ENCODE results near the gene ANK3. TPM values are rescaled to one million over a fixed set of nuclear protein-coding genes. Genes with fewer than 3 reads are reported as not detected.

The ANK3 gene
- total and polyA plus RNA-seq, 2 donors from 2014 or later, result 38.2 to 214 TPM

- H3K4me3 ChIP-seq (ENCODE audit: low read length in 3 of 3), result no peak overlapping the region
- H3K9ac ChIP-seq (ENCODE audit: low read length in 3 of 3), result no peak overlapping the region
- no peaks in the 10 kb centered on the region for H3K36me3 ChIP-seq (ENCODE audit: control insufficient read depth in 2 of 3, insufficient read depth in 3 of 3, low read length in 3 of 3)
- H3K9me3 ChIP-seq (ENCODE audit: control insufficient read depth in 2 of 3, insufficient read depth in 1 of 3, low read length in 3 of 3), result no peaks in the 10 kb centered on the region
- no peaks in the 10 kb centered on the region for H3K27me3 ChIP-seq (ENCODE audit: control insufficient read depth, insufficient read depth, low read length)
- H3K4me1 ChIP-seq (ENCODE audit: control insufficient read depth in 2 of 3, insufficient read depth in 2 of 3, low read depth in 1 of 3, low read length in 3 of 3), result no peaks in the 10 kb centered on the region
- no peak overlapping the region for H3K27ac ChIP-seq (ENCODE audit: low read depth in 2 of 2, low read length in 2 of 2)
- TF ChIP-seq, protein P1, sequence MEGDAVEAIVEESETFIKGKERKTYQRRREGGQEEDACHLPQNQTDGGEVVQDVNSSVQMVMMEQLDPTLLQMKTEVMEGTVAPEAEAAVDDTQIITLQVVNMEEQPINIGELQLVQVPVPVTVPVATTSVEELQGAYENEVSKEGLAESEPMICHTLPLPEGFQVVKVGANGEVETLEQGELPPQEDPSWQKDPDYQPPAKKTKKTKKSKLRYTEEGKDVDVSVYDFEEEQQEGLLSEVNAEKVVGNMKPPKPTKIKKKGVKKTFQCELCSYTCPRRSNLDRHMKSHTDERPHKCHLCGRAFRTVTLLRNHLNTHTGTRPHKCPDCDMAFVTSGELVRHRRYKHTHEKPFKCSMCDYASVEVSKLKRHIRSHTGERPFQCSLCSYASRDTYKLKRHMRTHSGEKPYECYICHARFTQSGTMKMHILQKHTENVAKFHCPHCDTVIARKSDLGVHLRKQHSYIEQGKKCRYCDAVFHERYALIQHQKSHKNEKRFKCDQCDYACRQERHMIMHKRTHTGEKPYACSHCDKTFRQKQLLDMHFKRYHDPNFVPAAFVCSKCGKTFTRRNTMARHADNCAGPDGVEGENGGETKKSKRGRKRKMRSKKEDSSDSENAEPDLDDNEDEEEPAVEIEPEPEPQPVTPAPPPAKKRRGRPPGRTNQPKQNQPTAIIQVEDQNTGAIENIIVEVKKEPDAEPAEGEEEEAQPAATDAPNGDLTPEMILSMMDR (IDR thresholded peaks at IDR 0.05; ENCODE audit: borderline replicate concordance, extremely low read depth, insufficient read depth), result no peak
- intact Hi-C loops (cut with DNase I), result no loop called here
- DNase-seq (no peak), FAIRE-seq (no peak)
These were observed 15.5 kb upstream of the ANK3 start for GRCh38 chr10:60405172-60405571.

- no peak overlapping the region for H3K4me3 ChIP-seq (ENCODE audit: low read length in 3 of 3)
- FAIRE-seq, result no peak
- no peaks in the 10 kb centered on the region for H3K4me1 ChIP-seq (ENCODE audit: control insufficient read depth in 2 of 3, insufficient read depth in 2 of 3, low read depth in 1 of 3, low read length in 3 of 3)
- H3K36me3 ChIP-seq (ENCODE audit: control insufficient read depth in 2 of 3, insufficient read depth in 3 of 3, low read length in 3 of 3), result no peaks in the 10 kb centered on the region
- TF ChIP-seq, protein P1 (IDR thresholded peaks at IDR 0.05; ENCODE audit: borderline replicate concordance, extremely low read depth, insufficient read depth), result no peak
- no peaks in the 10 kb centered on the region for H3K27me3 ChIP-seq (ENCODE audit: control insufficient read depth, insufficient read depth, low read length)
- DNase-seq, result no peak
- H3K9ac ChIP-seq (ENCODE audit: low read length in 3 of 3), result no peak overlapping the region
- no peak overlapping the region for H3K27ac ChIP-seq (ENCODE audit: low read depth in 2 of 2, low read length in 2 of 2)
- intact Hi-C loops (cut with DNase I), result no loop called here
- no peaks in the 10 kb centered on the region for H3K9me3 ChIP-seq (ENCODE audit: control insufficient read depth in 2 of 3, insufficient read depth in 1 of 3, low read length in 3 of 3)
These were observed 13.6 kb upstream of the ANK3 start for GRCh38 chr10:60403168-60403873.

GRCh38 chr10:60400366-60400765 lies 10.7 kb upstream of the ANK3 start:
- Histone ChIP-seq H3K27ac (ENCODE audit: low read depth in 2 of 2, low read length in 2 of 2) (no peak overlapping the region), H3K4me1 (ENCODE audit: control insufficient read depth in 2 of 3, insufficient read depth in 2 of 3, low read depth in 1 of 3, low read length in 3 of 3) (no peaks in the 10 kb centered on the region), H3K27me3 (ENCODE audit: control insufficient read depth, insufficient read depth, low read length) (no peaks in the 10 kb centered on the region), H3K9me3 (ENCODE audit: control insufficient read depth in 2 of 3, insufficient read depth in 1 of 3, low read length in 3 of 3) (no peaks in the 10 kb centered on the region), H3K4me3 (ENCODE audit: low read length in 3 of 3) (no peak overlapping the region), H3K9ac (ENCODE audit: low read length in 3 of 3) (no peak overlapping the region), H3K36me3 (ENCODE audit: control insufficient read depth in 2 of 3, insufficient read depth in 3 of 3, low read length in 3 of 3) (no peaks in the 10 kb centered on the region)
- TF ChIP-seq, protein P1 (IDR thresholded peaks at IDR 0.05; ENCODE audit: borderline replicate concordance, extremely low read depth, insufficient read depth), result no peak
- intact Hi-C loops (cut with DNase I), result no loop called here
- DNase-seq, result no peak
- no peak for FAIRE-seq

- no peak for DNase-seq
- intact Hi-C loops (cut with DNase I), result no loop called here
- Histone ChIP-seq H3K27me3 (ENCODE audit: control insufficient read depth, insufficient read depth, low read length) (no peaks in the 10 kb centered on the region), H3K4me3 (ENCODE audit: low read length in 3 of 3) (no peak overlapping the region), H3K4me1 (ENCODE audit: control insufficient read depth in 2 of 3, insufficient read depth in 2 of 3, low read depth in 1 of 3, low read length in 3 of 3) (no peaks in the 10 kb centered on the region), H3K9ac (ENCODE audit: low read length in 3 of 3) (no peak overlapping the region), H3K27ac (ENCODE audit: low read depth in 2 of 2, low read length in 2 of 2) (no peak overlapping the region), H3K9me3 (ENCODE audit: control insufficient read depth in 2 of 3, insufficient read depth in 1 of 3, low read length in 3 of 3) (no peaks in the 10 kb centered on the region), H3K36me3 (ENCODE audit: control insufficient read depth in 2 of 3, insufficient read depth in 3 of 3, low read length in 3 of 3) (no peaks in the 10 kb centered on the region)
- no peak for FAIRE-seq
- TF ChIP-seq, protein P1 (IDR thresholded peaks at IDR 0.05; ENCODE audit: borderline replicate concordance, extremely low read depth, insufficient read depth), result no peak
These were observed 9.7 kb upstream of the ANK3 start for GRCh38 chr10:60399328-60399727.

Data from kidney (tissue), 14 donors.